WTC11 (cell line): ENCODE data around the gene NDUFV3. TPM values are rescaled to one million over a fixed set of nuclear protein-coding genes. Genes with fewer than 3 reads are reported as not detected.
"Not testable (repeated sequence)": the region's sequence is repeated elsewhere in the genome, so short reads cannot be mapped to it uniquely, and the experiment has no call there.

Experiments used
- ATAC-seq: fragments of 200-7000 bp; cut with Tn5 transposase; 2 replicates; pipeline ENCODE4 v1.10.0; 2021; ENCODE audit warnings: mild to moderate bottlenecking, moderate library complexity
- CTCF ChIA-PET: fragments of 300-600 bp; sonication (Branson Sonifier 250); formaldehyde crosslinking; loops from one replicate; lab custom pipeline; 2021; ENCODE audit warnings: antibody characterized with exemption; lab: Charles Lee
- POLR2A ChIA-PET: fragments of 350-600 bp; sonication (Branson Sonifier 250); formaldehyde crosslinking; loops from one replicate; lab custom pipeline; 2021; ENCODE audit warnings: antibody characterized with exemption; lab: Charles Lee
- DNase-seq: peaks from one replicate; pipeline ENCODE4 v3.0.0; 2021; ENCODE audit warnings: low spot score
- H3K27ac Mint-ChIP-seq: 2 replicates; pipeline ENCODE4 v1.8.0; 2021; ENCODE audit warnings: mixed read lengths
- H3K27me3 Mint-ChIP-seq: 2 replicates; pipeline ENCODE4 v1.8.0; 2021; ENCODE audit warnings: low read depth, mild to moderate bottlenecking, moderate library complexity, mixed read lengths
- H3K36me3 Mint-ChIP-seq: 2 replicates; pipeline ENCODE4 v1.8.0; 2021; ENCODE audit warnings: mixed read lengths
- H3K4me1 Mint-ChIP-seq: 2 replicates; pipeline ENCODE4 v1.8.0; 2022; ENCODE audit warnings: mixed read lengths
- H3K4me3 Mint-ChIP-seq: 2 replicates; pipeline ENCODE4 v1.8.0; 2021; ENCODE audit warnings: mild to moderate bottlenecking, moderate library complexity, mixed read lengths
- H3K9me3 Mint-ChIP-seq: 2 replicates; pipeline ENCODE4 v1.8.0; 2021; ENCODE audit warnings: mixed read lengths
- CREM ChIP-seq: sonication (generic); formaldehyde crosslinking; IDR thresholded peaks from 2 replicates; pipeline ENCODE4 v1.8.1; 2022; ENCODE audit warnings: mild to moderate bottlenecking, missing genetic modification reagents, moderate library complexity
- ETV6 ChIP-seq: sonication (generic); formaldehyde crosslinking; IDR thresholded peaks from 2 replicates; pipeline ENCODE4 v1.8.1; 2022; ENCODE audit warnings: mild to moderate bottlenecking, missing genetic modification reagents
- FOXP1 ChIP-seq: sonication (generic); formaldehyde crosslinking; IDR thresholded peaks from 2 replicates; pipeline ENCODE4 v1.8.0; 2022; ENCODE audit warnings: missing genetic modification reagents, mild to moderate bottlenecking, moderate library complexity, borderline replicate concordance
- JAZF1 ChIP-seq: fragments of 250-450 bp; sonication (Bioruptor Pico); IDR thresholded peaks from 2 replicates; pipeline ENCODE4 v1.9.0; 2021; ENCODE audit warnings: moderate library complexity, mild to moderate bottlenecking, inconsistent platforms
- NFYB ChIP-seq: sonication (generic); formaldehyde crosslinking; conservative IDR thresholded peaks from 2 replicates; pipeline ENCODE4 v1.8.0; 2022; ENCODE audit warnings: low read depth, missing genetic modification reagents
- TEAD1 ChIP-seq: sonication (generic); formaldehyde crosslinking; IDR thresholded peaks from 2 replicates; pipeline ENCODE4 v1.8.0; 2022; ENCODE audit warnings: mild to moderate bottlenecking, missing genetic modification reagents
- ZNF232 ChIP-seq: sonication (generic); formaldehyde crosslinking; IDR thresholded peaks from 2 replicates; pipeline ENCODE4 v1.8.0; 2022; ENCODE audit warnings: mild to moderate bottlenecking, missing genetic modification reagents
- ZNF317 ChIP-seq: sonication (generic); formaldehyde crosslinking; IDR thresholded peaks from 2 replicates; pipeline ENCODE4 v1.8.1; 2023; ENCODE audit warnings: low read depth, mild to moderate bottlenecking, moderate library complexity, missing genetic modification reagents, borderline replicate concordance
- total RNA-seq: library from RNA; stranded (reverse); gene quantifications from 3 replicates; pipeline ENCODE4 v1.2.3, GENCODE V29; 2021
- TF ChIP-seq, protein P1 (sequence below): fragments of 250-450 bp; sonication (Bioruptor Pico); IDR thresholded peaks from 2 replicates; pipeline ENCODE4 v1.8.0; 2021; ENCODE audit warnings: mild to moderate bottlenecking
- TF ChIP-seq, protein P2 (sequence below): sonication (generic); formaldehyde crosslinking; IDR thresholded peaks from 2 replicates; pipeline ENCODE4 v1.8.1; 2022; ENCODE audit warnings: mild to moderate bottlenecking, moderate library complexity, missing genetic modification reagents
- TF ChIP-seq, protein P3 (sequence below): sonication (generic); formaldehyde crosslinking; conservative IDR thresholded peaks from 2 replicates; pipeline ENCODE4 v1.8.1; 2023; ENCODE audit warnings: mild to moderate bottlenecking, low read depth, missing genetic modification reagents, moderate library complexity
- TF ChIP-seq, protein P4 (sequence below): fragments of 250-450 bp; sonication (Bioruptor Pico); IDR thresholded peaks from 2 replicates; pipeline ENCODE4 v1.9.0; 2021; ENCODE audit warnings: moderate library complexity, mild to moderate bottlenecking, inconsistent platforms, borderline replicate concordance
- TF ChIP-seq, protein P5 (sequence below): sonication (generic); formaldehyde crosslinking; IDR thresholded peaks from 2 replicates; pipeline ENCODE4 v1.8.1; 2023; ENCODE audit warnings: mild to moderate bottlenecking, missing genetic modification reagents, borderline replicate concordance

Gene NDUFV3
- total RNA-seq, 1 experiment from 2014 or later, result 28.5 TPM

DNA sequence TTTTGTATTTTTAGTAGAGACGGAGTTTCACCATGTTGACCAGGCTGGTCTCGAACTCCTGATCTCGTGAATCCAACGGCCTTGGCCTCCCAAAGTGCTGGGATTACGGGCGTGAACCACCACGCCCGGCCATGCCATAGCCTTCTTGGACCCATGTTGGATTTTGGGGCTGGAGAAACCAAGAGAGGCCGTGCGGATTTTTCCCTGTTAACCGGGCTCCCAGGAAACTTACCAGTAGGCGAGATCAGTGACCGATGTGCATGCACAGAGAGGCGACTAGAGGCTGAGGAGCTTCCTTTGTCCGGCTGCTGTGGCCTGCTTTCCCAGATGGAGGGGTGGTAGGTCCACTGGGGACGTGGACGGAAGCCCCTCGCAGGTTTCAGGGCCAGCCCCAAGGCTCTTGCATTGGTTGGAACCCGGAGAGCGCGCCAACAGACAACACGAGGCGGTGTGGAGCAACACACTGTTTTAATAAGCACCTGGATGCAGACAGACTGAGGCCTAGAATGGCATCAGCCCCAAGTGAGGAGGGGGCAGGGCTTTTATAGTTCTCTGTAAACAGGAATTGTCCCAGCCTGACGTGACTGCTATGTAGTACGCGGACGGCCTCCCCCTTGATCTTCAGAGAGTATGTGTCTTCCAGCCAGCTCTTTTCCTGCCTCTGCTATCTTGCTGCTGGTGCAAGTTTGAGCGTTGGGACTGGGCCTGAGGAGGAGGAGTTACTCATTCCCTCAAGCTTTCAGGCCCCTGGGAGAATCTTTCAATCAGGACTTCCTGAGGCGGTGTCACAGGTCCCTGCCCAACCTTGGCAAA lies 32.2 kb downstream of the NDUFV3 start, which contains the start of gene ERVH48-1:
ERVH48-1 (minus strand) TSS at position 517 of the 813 bp plus-strand sequence. CDS start 6,624 bp downstream, outside the sequence.
- CTCF ChIA-PET, result interaction anchor here (1.0 kb wide), 2 partner anchors 46 to 49 kb away, joined by 3 to 5 read pairs; partner anchors contain the start of gene PKNOX1

DNA sequence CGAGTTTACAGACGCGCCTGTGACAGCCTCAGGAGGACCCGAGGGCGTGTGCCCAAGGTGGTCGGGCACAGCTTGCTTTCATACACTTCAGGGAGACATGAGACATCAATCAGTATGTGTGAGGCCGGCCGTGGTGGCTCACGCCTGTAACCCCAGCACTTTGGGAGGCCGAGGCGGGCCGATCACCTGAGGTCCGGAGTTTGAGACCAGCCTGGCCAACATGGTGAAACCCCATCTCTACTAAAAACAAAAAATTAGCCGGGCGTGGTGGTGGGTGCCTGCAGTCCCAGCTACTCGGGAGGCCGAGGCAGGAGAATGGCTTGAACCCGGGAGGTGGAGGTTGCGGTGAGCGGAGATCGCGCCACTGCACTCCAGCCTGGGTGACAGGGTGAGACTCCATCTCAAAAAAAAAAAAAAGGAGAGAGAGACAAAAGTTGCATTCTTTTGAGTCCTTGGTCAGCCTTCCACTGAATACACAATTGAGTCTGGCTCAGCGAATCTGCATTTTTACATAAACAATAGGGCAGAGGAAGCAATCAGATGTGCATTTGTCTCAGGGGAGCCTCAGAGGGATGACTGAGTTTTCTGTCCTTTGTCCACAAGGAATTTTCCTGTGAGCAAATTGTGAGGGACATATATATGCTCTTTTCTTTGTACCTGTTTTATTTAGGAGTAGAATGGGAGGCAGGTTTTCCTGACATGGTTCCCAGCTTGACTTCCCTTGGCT lies 34.5 kb downstream of the NDUFV3 start:
- DNase-seq, H3K9me3 Mint-ChIP-seq, H3K27me3 Mint-ChIP-seq, H3K36me3 Mint-ChIP-seq, ATAC-seq, H3K4me3 Mint-ChIP-seq: not testable (repeated sequence)
- Mint-ChIP-seq H3K4me1 (peaks cover 61% of the 10 kb centered on the region), H3K27ac (peak overlapping the region; percentile 99)
- CTCF ChIA-PET, result interaction anchor here (0.7 to 1.2 kb wide), 2 partner anchors 47 to 683 kb away, joined by 4 read pairs; partner anchors contain the start of gene PKNOX1
- POLR2A ChIA-PET, result interaction anchor here (1.2 kb wide), 1 partner anchor 34 kb away, joined by 3 read pairs; no protein-coding TSS in a partner anchor

More for the DNA sequence above, 32.2 kb downstream of the NDUFV3 start, which contains the start of gene ERVH48-1:
- H3K4me1 Mint-ChIP-seq, result peaks cover 50% of the 10 kb centered on the region
- H3K4me3 Mint-ChIP-seq, result peak within 1 kb of the TSS; percentile 66
- DNase-seq, result peak; percentile 32
- peak within 1 kb of the TSS; percentile 99 for H3K27ac Mint-ChIP-seq
- peaks cover 4% of the 10 kb centered on the region for H3K36me3 Mint-ChIP-seq
- peak; percentile 4 for ATAC-seq
- POLR2A ChIA-PET, result no interaction called here
- H3K27me3 Mint-ChIP-seq, result no peaks in the 10 kb centered on the region
- TF ChIP-seq ETV6 (CRISPR knock-in tag) (no peak), JAZF1 (CRISPR knock-in tag) (no peak), NFYB (CRISPR knock-in tag) (no peak), ZNF317 (CRISPR knock-in tag) (no peak), TEAD1 (CRISPR knock-in tag) (no peak), CREM (CRISPR knock-in tag) (no peak)
- TF ChIP-seq, protein P1, sequence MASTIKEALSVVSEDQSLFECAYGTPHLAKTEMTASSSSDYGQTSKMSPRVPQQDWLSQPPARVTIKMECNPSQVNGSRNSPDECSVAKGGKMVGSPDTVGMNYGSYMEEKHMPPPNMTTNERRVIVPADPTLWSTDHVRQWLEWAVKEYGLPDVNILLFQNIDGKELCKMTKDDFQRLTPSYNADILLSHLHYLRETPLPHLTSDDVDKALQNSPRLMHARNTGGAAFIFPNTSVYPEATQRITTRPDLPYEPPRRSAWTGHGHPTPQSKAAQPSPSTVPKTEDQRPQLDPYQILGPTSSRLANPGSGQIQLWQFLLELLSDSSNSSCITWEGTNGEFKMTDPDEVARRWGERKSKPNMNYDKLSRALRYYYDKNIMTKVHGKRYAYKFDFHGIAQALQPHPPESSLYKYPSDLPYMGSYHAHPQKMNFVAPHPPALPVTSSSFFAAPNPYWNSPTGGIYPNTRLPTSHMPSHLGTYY (CRISPR knock-in tag), result no peak
- TF ChIP-seq, protein P2, sequence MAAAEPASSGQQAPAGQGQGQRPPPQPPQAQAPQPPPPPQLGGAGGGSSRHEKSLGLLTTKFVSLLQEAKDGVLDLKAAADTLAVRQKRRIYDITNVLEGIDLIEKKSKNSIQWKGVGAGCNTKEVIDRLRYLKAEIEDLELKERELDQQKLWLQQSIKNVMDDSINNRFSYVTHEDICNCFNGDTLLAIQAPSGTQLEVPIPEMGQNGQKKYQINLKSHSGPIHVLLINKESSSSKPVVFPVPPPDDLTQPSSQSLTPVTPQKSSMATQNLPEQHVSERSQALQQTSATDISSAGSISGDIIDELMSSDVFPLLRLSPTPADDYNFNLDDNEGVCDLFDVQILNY (CRISPR knock-in tag), result no peak
- TF ChIP-seq, protein P3, sequence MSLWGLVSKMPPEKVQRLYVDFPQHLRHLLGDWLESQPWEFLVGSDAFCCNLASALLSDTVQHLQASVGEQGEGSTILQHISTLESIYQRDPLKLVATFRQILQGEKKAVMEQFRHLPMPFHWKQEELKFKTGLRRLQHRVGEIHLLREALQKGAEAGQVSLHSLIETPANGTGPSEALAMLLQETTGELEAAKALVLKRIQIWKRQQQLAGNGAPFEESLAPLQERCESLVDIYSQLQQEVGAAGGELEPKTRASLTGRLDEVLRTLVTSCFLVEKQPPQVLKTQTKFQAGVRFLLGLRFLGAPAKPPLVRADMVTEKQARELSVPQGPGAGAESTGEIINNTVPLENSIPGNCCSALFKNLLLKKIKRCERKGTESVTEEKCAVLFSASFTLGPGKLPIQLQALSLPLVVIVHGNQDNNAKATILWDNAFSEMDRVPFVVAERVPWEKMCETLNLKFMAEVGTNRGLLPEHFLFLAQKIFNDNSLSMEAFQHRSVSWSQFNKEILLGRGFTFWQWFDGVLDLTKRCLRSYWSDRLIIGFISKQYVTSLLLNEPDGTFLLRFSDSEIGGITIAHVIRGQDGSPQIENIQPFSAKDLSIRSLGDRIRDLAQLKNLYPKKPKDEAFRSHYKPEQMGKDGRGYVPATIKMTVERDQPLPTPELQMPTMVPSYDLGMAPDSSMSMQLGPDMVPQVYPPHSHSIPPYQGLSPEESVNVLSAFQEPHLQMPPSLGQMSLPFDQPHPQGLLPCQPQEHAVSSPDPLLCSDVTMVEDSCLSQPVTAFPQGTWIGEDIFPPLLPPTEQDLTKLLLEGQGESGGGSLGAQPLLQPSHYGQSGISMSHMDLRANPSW, result no peak
- TF ChIP-seq, protein P4, sequence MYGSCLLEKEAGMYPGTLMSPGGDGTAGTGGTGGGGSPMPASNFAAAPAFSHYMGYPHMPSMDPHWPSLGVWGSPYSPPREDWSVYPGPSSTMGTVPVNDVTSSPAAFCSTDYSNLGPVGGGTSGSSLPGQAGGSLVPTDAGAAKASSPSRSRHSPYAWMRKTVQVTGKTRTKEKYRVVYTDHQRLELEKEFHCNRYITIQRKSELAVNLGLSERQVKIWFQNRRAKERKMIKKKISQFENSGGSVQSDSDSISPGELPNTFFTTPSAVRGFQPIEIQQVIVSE (CRISPR knock-in tag), result no peak
- no peaks in the 10 kb centered on the region for H3K9me3 Mint-ChIP-seq

DNA sequence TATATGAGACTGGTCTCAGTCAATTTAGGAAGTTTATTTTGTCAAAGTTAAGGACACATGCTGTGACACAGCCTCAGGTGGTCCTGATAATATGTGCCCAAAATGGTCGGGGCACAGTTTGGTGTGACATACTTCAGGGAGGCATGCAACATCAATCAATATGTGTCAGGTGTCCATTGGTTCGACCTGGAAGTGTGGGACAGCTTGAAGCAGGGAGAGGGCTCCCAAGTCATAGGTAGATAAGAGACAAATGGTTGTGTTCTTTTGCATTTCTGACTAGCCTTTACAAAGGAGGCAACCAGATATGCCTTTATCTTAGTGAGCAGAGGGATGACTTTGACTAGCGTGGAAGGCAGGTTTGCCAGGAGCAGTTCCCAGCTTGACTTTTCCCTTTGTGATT lies 36.9 kb downstream of the NDUFV3 start:
- Mint-ChIP-seq H3K36me3 (no peaks in the 10 kb centered on the region), H3K9me3 (no peaks in the 10 kb centered on the region), H3K27ac (no peak overlapping the region), H3K4me3 (no peak overlapping the region), H3K4me1 (peaks cover 57% of the 10 kb centered on the region), H3K27me3 (no peaks in the 10 kb centered on the region)
- no peak for ATAC-seq
- ChIA-PET POLR2A (no interaction called here), CTCF (interaction anchor here (0.7 kb wide), 1 partner anchor 27 kb away, joined by 3 read pairs; no protein-coding TSS in a partner anchor)
- TF ChIP-seq FOXP1 (no peak), ZNF232 (CRISPR knock-in tag) (no peak)
- TF ChIP-seq, protein P5, sequence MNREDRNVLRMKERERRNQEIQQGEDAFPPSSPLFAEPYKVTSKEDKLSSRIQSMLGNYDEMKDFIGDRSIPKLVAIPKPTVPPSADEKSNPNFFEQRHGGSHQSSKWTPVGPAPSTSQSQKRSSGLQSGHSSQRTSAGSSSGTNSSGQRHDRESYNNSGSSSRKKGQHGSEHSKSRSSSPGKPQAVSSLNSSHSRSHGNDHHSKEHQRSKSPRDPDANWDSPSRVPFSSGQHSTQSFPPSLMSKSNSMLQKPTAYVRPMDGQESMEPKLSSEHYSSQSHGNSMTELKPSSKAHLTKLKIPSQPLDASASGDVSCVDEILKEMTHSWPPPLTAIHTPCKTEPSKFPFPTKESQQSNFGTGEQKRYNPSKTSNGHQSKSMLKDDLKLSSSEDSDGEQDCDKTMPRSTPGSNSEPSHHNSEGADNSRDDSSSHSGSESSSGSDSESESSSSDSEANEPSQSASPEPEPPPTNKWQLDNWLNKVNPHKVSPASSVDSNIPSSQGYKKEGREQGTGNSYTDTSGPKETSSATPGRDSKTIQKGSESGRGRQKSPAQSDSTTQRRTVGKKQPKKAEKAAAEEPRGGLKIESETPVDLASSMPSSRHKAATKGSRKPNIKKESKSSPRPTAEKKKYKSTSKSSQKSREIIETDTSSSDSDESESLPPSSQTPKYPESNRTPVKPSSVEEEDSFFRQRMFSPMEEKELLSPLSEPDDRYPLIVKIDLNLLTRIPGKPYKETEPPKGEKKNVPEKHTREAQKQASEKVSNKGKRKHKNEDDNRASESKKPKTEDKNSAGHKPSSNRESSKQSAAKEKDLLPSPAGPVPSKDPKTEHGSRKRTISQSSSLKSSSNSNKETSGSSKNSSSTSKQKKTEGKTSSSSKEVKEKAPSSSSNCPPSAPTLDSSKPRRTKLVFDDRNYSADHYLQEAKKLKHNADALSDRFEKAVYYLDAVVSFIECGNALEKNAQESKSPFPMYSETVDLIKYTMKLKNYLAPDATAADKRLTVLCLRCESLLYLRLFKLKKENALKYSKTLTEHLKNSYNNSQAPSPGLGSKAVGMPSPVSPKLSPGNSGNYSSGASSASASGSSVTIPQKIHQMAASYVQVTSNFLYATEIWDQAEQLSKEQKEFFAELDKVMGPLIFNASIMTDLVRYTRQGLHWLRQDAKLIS (CRISPR knock-in tag), result no peak
- DNase-seq, result no peak
